K562 (cell line): ENCODE data around the gene WDR55. TPM values are rescaled to one million over a fixed set of nuclear protein-coding genes. Genes with fewer than 3 reads are reported as not detected.
A peak's percentile ranks its signal among the peaks of the same experiment; 100 is the strongest.

Experiments used
- BRCA1 ChIP-seq, 2 experiments: fragments of 450-650 bp in 1 of 2; sonication (generic) in 1 of 2; formaldehyde crosslinking in 1 of 2; IDR thresholded peaks; 2 replicates each; pipeline versions ENCODE4 v1.5.0 to v1.6.1; 2017 to 2020; ENCODE audit warnings: mild to moderate bottlenecking in 1 of 2, missing genetic modification reagents in 1 of 2
- CEBPB ChIP-seq: fragments of 450-650 bp; IDR thresholded peaks from 2 replicates; pipeline ENCODE4 v1.6.1; 2016; ENCODE audit warnings: missing genetic modification characterization, missing compliant biosample characterization
- CSDE1 ChIP-seq, 2 experiments: fragments of 450-650 bp; IDR thresholded peaks; 2 replicates each; pipeline ENCODE4 v1.6.1; 2016; ENCODE audit warnings: mild to moderate bottlenecking in 1 of 2
- HLTF ChIP-seq: fragments of 450-650 bp; IDR thresholded peaks from 2 replicates; pipeline ENCODE4 v1.6.1; 2016
- KDM1A ChIP-seq, 2 experiments: fragments of 450-650 bp; IDR thresholded peaks; 2 replicates each; pipeline ENCODE4 v1.6.1; 2016; ENCODE audit warnings: mild to moderate bottlenecking in 2 of 2
- LEF1 ChIP-seq: fragments of 450-650 bp; IDR thresholded peaks from 2 replicates; pipeline ENCODE4 v1.6.1; 2016; ENCODE audit warnings: mild to moderate bottlenecking
- MCM2 ChIP-seq: fragments of 450-650 bp; IDR thresholded peaks from 2 replicates; pipeline ENCODE4 v1.6.1; 2017; ENCODE audit warnings: low read depth, mild to moderate bottlenecking
- POLR2B ChIP-seq: fragments of 450-650 bp; IDR thresholded peaks from 2 replicates; pipeline ENCODE4 v1.6.1; 2018; ENCODE audit warnings: low read depth; ENCODE audit not compliant: partially characterized antibody
- SMAD1 ChIP-seq: fragments of 150-350 bp; IDR thresholded peaks from 2 replicates; pipeline ENCODE4 v1.6.1; 2014; ENCODE audit warnings: low read length, low read depth; ENCODE audit not compliant: partially characterized antibody
- SMAD4 ChIP-seq: fragments of 250-450 bp; sonication (Bioruptor Pico); conservative IDR thresholded peaks from 2 replicates; pipeline ENCODE4 v1.8.0; 2021; ENCODE audit warnings: inconsistent platforms, mild to moderate bottlenecking, moderate library complexity
- SMC3 ChIP-seq: conservative IDR thresholded peaks from 2 replicates; pipeline ENCODE4 v1.6.1; 2011; ENCODE audit warnings: low read depth, low read length, improper control_type of control experiment; ENCODE audit not compliant: insufficient read depth
- TAF9B ChIP-seq: fragments of 450-650 bp; IDR thresholded peaks from 2 replicates; pipeline ENCODE4 v1.6.1; 2018; ENCODE audit warnings: mild to moderate bottlenecking; ENCODE audit not compliant: partially characterized antibody
- TAL1 ChIP-seq: fragments of 450-650 bp; IDR thresholded peaks from 2 replicates; pipeline ENCODE4 v1.6.1; 2016; ENCODE audit warnings: mild to moderate bottlenecking
- TCF3 ChIP-seq: sonication (generic); formaldehyde crosslinking; IDR thresholded peaks from 2 replicates; pipeline ENCODE4 v1.4.0; 2020; ENCODE audit warnings: mild to moderate bottlenecking, missing genetic modification reagents
- TEAD2 ChIP-seq: fragments of 450-650 bp; IDR thresholded peaks from 2 replicates; pipeline ENCODE4 v1.6.1; 2016; ENCODE audit warnings: missing genetic modification characterization, control low read depth, missing compliant biosample characterization
- TEAD4 ChIP-seq, 2 experiments: sonication (generic) in 1 of 2; formaldehyde crosslinking in 1 of 2; IDR thresholded peaks; 2 replicates each; pipeline versions ENCODE4 v1.6.1 to v1.8.0; 2012 to 2022; ENCODE audit warnings: borderline replicate concordance in 1 of 2, inconsistent platforms in 1 of 2, low read length in 1 of 2, mild to moderate bottlenecking in 1 of 2, missing genetic modification reagents in 1 of 2
- TRIM24 ChIP-seq, 2 experiments: fragments of 450-650 bp; IDR thresholded peaks; 2 replicates each; pipeline ENCODE4 v1.6.1; 2016
- ZBTB7A ChIP-seq: IDR thresholded peaks from 2 replicates; pipeline ENCODE4 v1.6.1; 2011; ENCODE audit warnings: low read depth, mild to moderate bottlenecking, low read length, moderate library complexity, borderline replicate concordance; ENCODE audit not compliant: control insufficient read depth
- ZNF77 ChIP-seq: fragments of 250-450 bp; sonication (Bioruptor Pico); IDR thresholded peaks from 2 replicates; pipeline ENCODE4 v1.5.0; 2020
- polyA plus RNA-seq, 8 experiments: library from polyadenylated mRNA; depleted of rRNA in 4 of 8; stranded (reverse) in 5 of 8; unstranded in 3 of 8; fragments of >200 nt; fragmentation: Nextera tagmentation in 2 of 8; fragmentation: Illumina TruSeq in 1 of 8; extraction: Ambion mirVana in 2 of 8; extraction: Trizol in 1 of 8; gene quantifications; 2 replicates each; pipeline versions ENCODE4 v1.2.1 to v1.2.3, GENCODE V29; 2011 to 2014; ENCODE audit warnings: inconsistent platforms in 1 of 8, missing spikeins in 1 of 8
- total RNA-seq, 7 experiments: library from RNA; depleted of rRNA in 6 of 7; stranded (reverse); fragments of >200 nt in 6 of 7; fragmentation: Illumina TruSeq in 2 of 7; extraction: Trizol in 2 of 7; gene quantifications; 2 replicates each; pipeline versions ENCODE4 v1.2.1 to v1.2.3, GENCODE V29; 2011 to 2021; ENCODE audit warnings: low replicate concordance in 1 of 7
- TF ChIP-seq, protein P1 (sequence below), 2 experiments: fragments of 450-650 bp in 1 of 2; IDR thresholded peaks; 2 replicates each; pipeline ENCODE4 v1.6.1; 2011 to 2017; ENCODE audit warnings: low read depth in 2 of 2, antibody characterized with exemption in 1 of 2, borderline replicate concordance in 1 of 2, low read length in 1 of 2, mild to moderate bottlenecking in 1 of 2, mixed read lengths in 1 of 2; ENCODE audit not compliant: control insufficient read depth in 1 of 2
- TF ChIP-seq, protein P2 (sequence below): fragments of 450-650 bp; IDR thresholded peaks from 2 replicates; pipeline ENCODE4 v1.6.1; 2014; ENCODE audit warnings: low read depth, mild to moderate bottlenecking, moderate library complexity, borderline replicate concordance
- TF ChIP-seq, protein P3 (sequence below), 2 experiments: fragments of 450-650 bp; conservative IDR thresholded peaks; 2 replicates each; pipeline ENCODE4 v1.6.1; 2017; ENCODE audit warnings: mild to moderate bottlenecking in 2 of 2, moderate library complexity in 2 of 2
- TF ChIP-seq, protein P4 (sequence below): sonication (generic); formaldehyde crosslinking; IDR thresholded peaks from 2 replicates; pipeline ENCODE4 v1.8.0; 2022; ENCODE audit warnings: mild to moderate bottlenecking, missing genetic modification reagents

WDR55 gene
- total and polyA plus RNA-seq, 9 of the 15 experiments (the other 6 are each of a cell fraction or from before 2014, with no cell fraction given) = 5.2 to 45.0 (median 29.3) TPM

DNA sequence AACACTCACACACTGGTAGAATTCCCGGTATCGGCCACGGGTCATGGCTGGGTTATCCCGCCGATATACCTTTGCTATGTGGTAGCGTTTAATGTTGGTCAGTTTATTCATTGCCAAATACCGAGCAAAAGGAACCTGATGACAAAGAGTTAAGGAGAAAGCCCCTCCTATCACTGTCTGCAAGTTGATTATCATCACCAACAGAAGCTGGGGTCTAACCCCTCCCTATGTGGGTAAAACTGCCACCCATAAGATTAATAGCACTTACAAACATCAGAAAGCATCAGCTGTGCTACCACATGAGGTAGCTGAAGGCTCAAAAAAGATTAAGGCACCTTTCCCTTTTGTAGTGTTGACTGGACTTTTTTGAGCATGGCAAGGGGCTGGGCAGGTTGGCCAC lies 14.3 kb downstream of the WDR55 start (continued):
- TF ChIP-seq, protein P1, sequence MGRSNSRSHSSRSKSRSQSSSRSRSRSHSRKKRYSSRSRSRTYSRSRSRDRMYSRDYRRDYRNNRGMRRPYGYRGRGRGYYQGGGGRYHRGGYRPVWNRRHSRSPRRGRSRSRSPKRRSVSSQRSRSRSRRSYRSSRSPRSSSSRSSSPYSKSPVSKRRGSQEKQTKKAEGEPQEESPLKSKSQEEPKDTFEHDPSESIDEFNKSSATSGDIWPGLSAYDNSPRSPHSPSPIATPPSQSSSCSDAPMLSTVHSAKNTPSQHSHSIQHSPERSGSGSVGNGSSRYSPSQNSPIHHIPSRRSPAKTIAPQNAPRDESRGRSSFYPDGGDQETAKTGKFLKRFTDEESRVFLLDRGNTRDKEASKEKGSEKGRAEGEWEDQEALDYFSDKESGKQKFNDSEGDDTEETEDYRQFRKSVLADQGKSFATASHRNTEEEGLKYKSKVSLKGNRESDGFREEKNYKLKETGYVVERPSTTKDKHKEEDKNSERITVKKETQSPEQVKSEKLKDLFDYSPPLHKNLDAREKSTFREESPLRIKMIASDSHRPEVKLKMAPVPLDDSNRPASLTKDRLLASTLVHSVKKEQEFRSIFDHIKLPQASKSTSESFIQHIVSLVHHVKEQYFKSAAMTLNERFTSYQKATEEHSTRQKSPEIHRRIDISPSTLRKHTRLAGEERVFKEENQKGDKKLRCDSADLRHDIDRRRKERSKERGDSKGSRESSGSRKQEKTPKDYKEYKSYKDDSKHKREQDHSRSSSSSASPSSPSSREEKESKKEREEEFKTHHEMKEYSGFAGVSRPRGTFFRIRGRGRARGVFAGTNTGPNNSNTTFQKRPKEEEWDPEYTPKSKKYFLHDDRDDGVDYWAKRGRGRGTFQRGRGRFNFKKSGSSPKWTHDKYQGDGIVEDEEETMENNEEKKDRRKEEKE (IDR thresholded peaks at IDR 0.05; ENCODE audit: borderline replicate concordance in 1 of 2, control insufficient read depth in 1 of 2, low read depth in 2 of 2, low read length in 1 of 2) = peak in 1 of 2 experiments; percentile 71; a peak in 1 of 4 replicates
- TF ChIP-seq SMAD1 (no peak), BRCA1 (IDR thresholded peaks at IDR 0.05) (no peak), BRCA1 (CRISPR knock-in tag; IDR thresholded peaks at IDR 0.05) (no peak), SMC3 (no peak), POLR2B (no peak), TAF9B (peak; percentile 76), SMAD4 (CRISPR knock-in tag) (0 out of 2 replicates have a peak, but pooled peaks have one; percentile 26), TAL1 (peak; percentile 68), CSDE1 (IDR thresholded peaks at IDR 0.05) (no peak), KDM1A (IDR thresholded peaks at IDR 0.05) (0 out of 4 replicates have a peak, but pooled peaks of 1 of the 2 experiments have one; percentile 13), CEBPB (peak; percentile 55), TEAD2 (tag) (no peak), LEF1 (peak; percentile 32; the same call in 1 of the 2 replicates), ZNF77 (no peak), TRIM24 (IDR thresholded peaks at IDR 0.05) (0 out of 4 replicates have a peak, but pooled peaks of 1 of the 2 experiments have one; percentile 7), HLTF (no peak), TEAD4 (IDR thresholded peaks at IDR 0.05; ENCODE audit: low read length) (peak; percentile 84), TEAD4 (CRISPR knock-in tag; IDR thresholded peaks at IDR 0.05; ENCODE audit: borderline replicate concordance) (no peak), ZBTB7A (0 out of 2 replicates have a peak, but pooled peaks have one; percentile 26), TCF3 (CRISPR knock-in tag) (peak; percentile 71), MCM2 (no peak)
- TF ChIP-seq, protein P2, sequence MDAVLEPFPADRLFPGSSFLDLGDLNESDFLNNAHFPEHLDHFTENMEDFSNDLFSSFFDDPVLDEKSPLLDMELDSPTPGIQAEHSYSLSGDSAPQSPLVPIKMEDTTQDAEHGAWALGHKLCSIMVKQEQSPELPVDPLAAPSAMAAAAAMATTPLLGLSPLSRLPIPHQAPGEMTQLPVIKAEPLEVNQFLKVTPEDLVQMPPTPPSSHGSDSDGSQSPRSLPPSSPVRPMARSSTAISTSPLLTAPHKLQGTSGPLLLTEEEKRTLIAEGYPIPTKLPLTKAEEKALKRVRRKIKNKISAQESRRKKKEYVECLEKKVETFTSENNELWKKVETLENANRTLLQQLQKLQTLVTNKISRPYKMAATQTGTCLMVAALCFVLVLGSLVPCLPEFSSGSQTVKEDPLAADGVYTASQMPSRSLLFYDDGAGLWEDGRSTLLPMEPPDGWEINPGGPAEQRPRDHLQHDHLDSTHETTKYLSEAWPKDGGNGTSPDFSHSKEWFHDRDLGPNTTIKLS = no peak
- TF ChIP-seq, protein P3, sequence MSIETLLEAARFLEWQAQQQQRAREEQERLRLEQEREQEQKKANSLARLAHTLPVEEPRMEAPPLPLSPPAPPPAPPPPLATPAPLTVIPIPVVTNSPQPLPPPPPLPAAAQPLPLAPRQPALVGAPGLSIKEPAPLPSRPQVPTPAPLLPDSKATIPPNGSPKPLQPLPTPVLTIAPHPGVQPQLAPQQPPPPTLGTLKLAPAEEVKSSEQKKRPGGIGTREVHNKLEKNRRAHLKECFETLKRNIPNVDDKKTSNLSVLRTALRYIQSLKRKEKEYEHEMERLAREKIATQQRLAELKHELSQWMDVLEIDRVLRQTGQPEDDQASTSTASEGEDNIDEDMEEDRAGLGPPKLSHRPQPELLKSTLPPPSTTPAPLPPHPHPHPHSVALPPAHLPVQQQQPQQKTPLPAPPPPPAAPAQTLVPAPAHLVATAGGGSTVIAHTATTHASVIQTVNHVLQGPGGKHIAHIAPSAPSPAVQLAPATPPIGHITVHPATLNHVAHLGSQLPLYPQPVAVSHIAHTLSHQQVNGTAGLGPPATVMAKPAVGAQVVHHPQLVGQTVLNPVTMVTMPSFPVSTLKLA (conservative IDR thresholded peaks at IDR 0.05) = peak in 1 of 2 experiments; percentile 47; a peak in 1 of 4 replicates
- TF ChIP-seq, protein P4, sequence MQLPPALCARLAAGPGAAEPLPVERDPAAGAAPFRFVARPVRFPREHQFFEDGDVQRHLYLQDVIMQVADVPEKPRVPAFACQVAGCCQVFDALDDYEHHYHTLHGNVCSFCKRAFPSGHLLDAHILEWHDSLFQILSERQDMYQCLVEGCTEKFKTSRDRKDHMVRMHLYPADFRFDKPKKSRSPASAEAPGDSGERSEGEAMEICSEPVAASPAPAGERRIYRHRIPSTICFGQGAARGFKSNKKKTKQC (CRISPR knock-in tag) = no peak
